Transverse colon (tissue), 4 donors: ENCODE data around the gene LAMA2. TPM values are rescaled to one million over a fixed set of nuclear protein-coding genes. Genes with fewer than 3 reads are reported as not detected.

ENCODE experiments used
- DNase-seq: peaks from one replicate; pipeline ENCODE4 v3.0.0-alpha.2; 2019
- H3K27ac ChIP-seq, 4 donors: fragments of 200-600 bp; sonication (generic); 2 replicates each; pipeline ENCODE4 v1.5.1; 2016 to 2018; ENCODE audit warnings: inconsistent platforms in 4 of 4
- H3K27me3 ChIP-seq: fragments of 200-600 bp; sonication (generic); 2 replicates; pipeline ENCODE4 v1.5.1; 2017; ENCODE audit warnings: inconsistent platforms
- H3K36me3 ChIP-seq, 4 donors: fragments of 200-600 bp; sonication (generic); 2 replicates each; pipeline ENCODE4 v1.5.1; 2017 to 2019; ENCODE audit warnings: inconsistent platforms in 4 of 4
- H3K4me1 ChIP-seq, 4 donors: fragments of 200-600 bp; sonication (generic); 2 replicates each; pipeline ENCODE4 v1.5.1; 2017 to 2020; ENCODE audit warnings: inconsistent platforms in 4 of 4
- H3K4me3 ChIP-seq, 4 donors: fragments of 200-600 bp; sonication (generic); 1 replicate in 1 of 4; 2 replicates in 3 of 4; pipeline versions ENCODE4 v1.5.1 to v1.6.1; 2017 to 2019; ENCODE audit warnings: inconsistent platforms in 4 of 4
- H3K9me3 ChIP-seq, 2 donors: fragments of 200-600 bp; sonication (generic); 2 replicates each; pipeline ENCODE4 v1.5.1; 2017 to 2019; ENCODE audit warnings: inconsistent platforms in 2 of 2
- CTCF ChIP-seq, 5 experiments: fragments of 200-600 bp in 3 of 5; fragments of 450-650 bp in 2 of 5; sonication (generic) in 3 of 5; IDR thresholded peaks; 1 replicate in 2 of 5; 2 replicates in 3 of 5; pipeline ENCODE4 v1.5.1; 2016 to 2017; ENCODE audit warnings: antibody characterized with exemption in 5 of 5, inconsistent platforms in 3 of 5, mild to moderate bottlenecking in 2 of 5, moderate library complexity in 1 of 5
- EP300 ChIP-seq: sonication (generic); formaldehyde crosslinking; IDR thresholded peaks from one replicate; pipeline ENCODE4 v1.6.1; 2017; ENCODE audit warnings: antibody characterized with exemption, low read depth
- POLR2A ChIP-seq: fragments of 450-650 bp; IDR thresholded peaks from one replicate; pipeline ENCODE4 v1.6.1; 2016; ENCODE audit warnings: antibody characterized with exemption, mild to moderate bottlenecking, moderate library complexity
- POLR2AphosphoS5 ChIP-seq, 3 donors: sonication (generic); formaldehyde crosslinking; IDR thresholded peaks; one replicate each; pipeline ENCODE4 v1.6.1; 2016; ENCODE audit warnings: antibody characterized with exemption in 3 of 3
- WGBS, 2 donors: methylation state at CpG; one replicate each; pipeline ENCODE4 v1.1.5; 2018; ENCODE audit warnings: low coverage in 1 of 2; 5-methylcytosine and 5-hydroxymethylcytosine counted together
- in situ Hi-C, 4 donors: fragments of 200-750 bp; cut with MboI; loops; one replicate each; pipeline versions ENCODE4 v1.15.0 to v1.15.1; 2017; ENCODE audit warnings: low sequenced_read_pairs in 3 of 4, low pct_ligation_motif_present in 1 of 4, low pct_unique_long_range_greater_than_20kb in 1 of 4
- intact Hi-C: fragments of 100-400 bp; cut with DNase I; formaldehyde crosslinking; loops from one replicate; pipeline ENCODE4 v1.15.1; 2023; ENCODE audit warnings: low total_unique reads
- total RNA-seq, 4 donors: library from RNA; depleted of rRNA; stranded (reverse); fragments of >200 nt; gene quantifications; one replicate each; pipeline ENCODE4 v1.1.0, GENCODE V29; 2016

LAMA2 gene
- total RNA-seq, 4 donors from 2014 or later: 12.3 to 43.0 (median 32.1) TPM

- DNase-seq: no peak
- Histone ChIP-seq H3K4me3 (no peak overlapping the region), H3K9me3 (no peaks in the 10 kb centered on the region), H3K27me3 (no peaks in the 10 kb centered on the region), H3K4me1 (no peaks in the 10 kb centered on the region), H3K36me3 (no peaks in the 10 kb centered on the region), H3K27ac (no peak overlapping the region)
- TF ChIP-seq CTCF (IDR thresholded peaks at IDR 0.05): no peak
- no peak for TF ChIP-seq POLR2A
- no peak for TF ChIP-seq POLR2AphosphoS5 (IDR thresholded peaks at IDR 0.05)
- no peak for TF ChIP-seq EP300
- in situ Hi-C loops (no loop called here), intact Hi-C loops (no loop called here)
- 35 to 40% methylated on average over 3 of the region's 3 CpGs for WGBS, 2 donors
Observed at GRCh38 chr6:129115471-129115870, 232.5 kb downstream of the LAMA2 start.

- in situ Hi-C loops (no loop called here), intact Hi-C loops (no loop called here)
- TF ChIP-seq CTCF (IDR thresholded peaks at IDR 0.05) (no peak), POLR2A (no peak), EP300 (no peak), POLR2AphosphoS5 (IDR thresholded peaks at IDR 0.05) (no peak)
- WGBS, 2 donors: 56 to 63% methylated on average over 4 to 5 of the region's 5 CpGs
- Histone ChIP-seq H3K36me3 (no peaks in the 10 kb centered on the region), H3K4me1 (no peaks in the 10 kb centered on the region), H3K9me3 (no peaks in the 10 kb centered on the region), H3K27me3 (no peaks in the 10 kb centered on the region), H3K4me3 (no peak overlapping the region), H3K27ac (no peak overlapping the region)
- DNase-seq: no peak
Observed at GRCh38 chr6:129117355-129117754, 234.4 kb downstream of the LAMA2 start.

- no peak for TF ChIP-seq CTCF (IDR thresholded peaks at IDR 0.05)
- TF ChIP-seq POLR2AphosphoS5 (IDR thresholded peaks at IDR 0.05): no peak
- no peak for TF ChIP-seq EP300
- TF ChIP-seq POLR2A: no peak
- H3K36me3 ChIP-seq: no peaks in the 10 kb centered on the region
- H3K9me3 ChIP-seq: no peaks in the 10 kb centered on the region
- DNase-seq: no peak
- no peak overlapping the region for H3K4me3 ChIP-seq
- no peaks in the 10 kb centered on the region for H3K4me1 ChIP-seq
- H3K27ac ChIP-seq: no peak overlapping the region
- in situ Hi-C loops: no loop called here
- intact Hi-C loops: no loop called here
- no peaks in the 10 kb centered on the region for H3K27me3 ChIP-seq
- 58 to 63% methylated on average over 3 of the region's 3 CpGs for WGBS, 2 donors
Observed at GRCh38 chr6:129120856-129121638, 238.1 kb downstream of the LAMA2 start.

- DNase-seq: no peak
- intact Hi-C loops: no loop called here
- Histone ChIP-seq H3K9me3 (no peaks in the 10 kb centered on the region), H3K27ac (no peak overlapping the region), H3K4me1 (no peaks in the 10 kb centered on the region), H3K4me3 (no peak overlapping the region), H3K36me3 (no peaks in the 10 kb centered on the region), H3K27me3 (no peaks in the 10 kb centered on the region)
- TF ChIP-seq CTCF (IDR thresholded peaks at IDR 0.05): no peak
- no peak for TF ChIP-seq POLR2AphosphoS5 (IDR thresholded peaks at IDR 0.05)
- TF ChIP-seq POLR2A: no peak
- no peak for TF ChIP-seq EP300
- WGBS, 2 donors: 91 to 100% methylated on average over 1 of the region's 1 CpG
- in situ Hi-C loops: no loop called here
Observed at GRCh38 chr6:129124347-129124746, 241.4 kb downstream of the LAMA2 start.
